GM21576 (cell line): ENCODE data around the gene DOCK10.

Experiments
- ATAC-seq: cut with Tn5 transposase; IDR thresholded peaks from one replicate; pipeline ENCODE4 v1.9.1; 2021; ENCODE audit warnings: mild to moderate bottlenecking, moderate library complexity; ENCODE audit not compliant: unreplicated experiment

Gene DOCK10

GRCh38 chr2:224796695-224797305, 245.5 kb downstream of the DOCK10 start:
- no peak for ATAC-seq

- ATAC-seq = no peak
Measured at GRCh38 chr2:224793946-224794345, 248.3 kb downstream of the DOCK10 start.

- no peak for ATAC-seq
Measured at GRCh38 chr2:224786848-224787247, 255.4 kb downstream of the DOCK10 start.

GRCh38 chr2:224781400-224781799, 260.9 kb downstream of the DOCK10 start:
- no peak for ATAC-seq

GRCh38 chr2:224780823-224781222, 261.4 kb downstream of the DOCK10 start:
- no peak for ATAC-seq

GRCh38 chr2:224780106-224780505, 262.2 kb downstream of the DOCK10 start:
- ATAC-seq = no peak

- no peak for ATAC-seq
Measured at GRCh38 chr2:224778474-224778877, 263.8 kb downstream of the DOCK10 start.

GRCh38 chr2:224777559-224777930, 264.7 kb downstream of the DOCK10 start:
- ATAC-seq = no peak

GRCh38 chr2:224776795-224777558, 265.3 kb downstream of the DOCK10 start:
- no peak for ATAC-seq

- ATAC-seq = no peak
Measured at GRCh38 chr2:224775647-224776046, 266.6 kb downstream of the DOCK10 start.

GRCh38 chr2:224774735-224775134, 267.5 kb downstream of the DOCK10 start:
- ATAC-seq = no peak

GRCh38 chr2:224772494-224772893, 269.8 kb downstream of the DOCK10 start:
- ATAC-seq = no peak

GRCh38 chr2:224769489-224769888, 272.8 kb downstream of the DOCK10 start:
- no peak for ATAC-seq

- ATAC-seq = peak; percentile 78
Measured at GRCh38 chr2:224764565-224765236, 277.6 kb downstream of the DOCK10 start.

GRCh38 chr2:224757934-224758548, 284.2 kb downstream of the DOCK10 start:
- no peak for ATAC-seq

GRCh38 chr2:224753743-224754540, 288.3 kb downstream of the DOCK10 start:
- ATAC-seq = no peak

GRCh38 chr2:224751996-224752698, 290.1 kb downstream of the DOCK10 start:
- ATAC-seq = peak; percentile 58

- ATAC-seq = no peak
Measured at GRCh38 chr2:224749136-224749535, 293.1 kb downstream of the DOCK10 start.

GRCh38 chr2:224747765-224748164, 294.5 kb downstream of the DOCK10 start:
- no peak for ATAC-seq

GRCh38 chr2:224736227-224736626, 306.0 kb downstream of the DOCK10 start:
- no peak for ATAC-seq
